HG02870 (cell line): Measurements from ENCODE around the gene ZNF75A.

Source experiments
- ATAC-seq: cut with Tn5 transposase; IDR thresholded peaks from one replicate; pipeline ENCODE4 v1.9.1; 2021; ENCODE audit warnings: mild to moderate bottlenecking, moderate library complexity; ENCODE audit not compliant: unreplicated experiment

The ZNF75A gene

DNA sequence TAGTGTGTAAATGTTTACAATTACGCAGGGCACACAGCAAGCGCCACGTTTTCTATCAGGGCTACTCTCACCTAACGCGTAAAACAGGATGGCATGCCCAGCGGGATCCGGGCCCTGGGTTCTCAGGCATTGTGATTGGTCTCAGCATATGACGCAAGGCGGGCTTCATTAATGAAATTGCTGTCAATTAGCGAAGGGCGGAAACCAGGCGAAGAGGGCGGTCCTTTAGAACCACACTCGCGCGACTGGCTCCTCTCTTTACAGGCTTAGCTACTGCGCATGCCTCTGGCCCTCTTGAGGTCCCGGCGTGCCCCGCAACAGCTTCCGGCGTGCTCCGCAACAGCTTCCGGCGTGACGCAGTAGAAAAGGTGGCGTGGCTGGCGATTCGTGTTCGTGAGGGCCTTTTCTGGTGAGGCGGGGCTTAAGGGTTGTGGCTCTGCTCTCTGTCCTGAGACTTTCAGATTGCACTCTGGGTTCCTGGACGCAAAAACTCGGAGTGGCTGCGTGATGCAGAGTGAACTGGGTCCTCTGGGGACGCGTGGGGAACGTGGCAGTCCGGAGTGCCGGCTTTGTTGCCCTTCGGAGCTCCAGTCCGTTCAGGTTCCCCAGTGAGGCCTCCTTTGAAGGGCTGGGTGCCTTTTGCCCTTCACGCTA lies 59.6 kb downstream of the ZNF75A start:
- no peak for ATAC-seq
